Endothelial cell of umbilical vein (primary cell): ENCODE data around the gene HSDL2. TPM values are rescaled to one million over a fixed set of nuclear protein-coding genes. Genes with fewer than 3 reads are reported as not detected.

ENCODE experiments used
- BruUV-seq: library from RNA; stranded (reverse); fragments of 400-500 nt; replicated peaks from 2 replicates; lab custom pipeline; 2021; lab: Mats Ljungman, UMichigan
- CTCF ChIA-PET: fragments of 300-600, 350-600 bp; sonication (Branson Sonifier 250); formaldehyde crosslinking; loops from one replicate; lab custom pipeline; 2021; ENCODE audit warnings: antibody characterized with exemption, inconsistent platforms; lab: Charles Lee
- POLR2A ChIA-PET: fragments of 300-600, 350-600 bp; sonication (Branson Sonifier 250); formaldehyde crosslinking; loops from one replicate; lab custom pipeline; 2021; ENCODE audit warnings: antibody characterized with exemption, inconsistent platforms; lab: Charles Lee
- DNase-seq: peaks from one replicate; pipeline ENCODE4 v3.0.0-alpha.2; 2011; ENCODE audit warnings: low read depth, low spot score
- FAIRE-seq: peaks from 2 replicates; lab custom pipeline; 2011; peaks lifted over from hg19 to GRCh38; lab: Jason Lieb, UNC
- H2AFZ ChIP-seq: 2 replicates; pipeline ENCODE4 v1.6.0; 2012; ENCODE audit warnings: low read depth, low read length, control low read depth, inconsistent platforms
- H3K27ac ChIP-seq: 2 replicates; pipeline ENCODE4 v1.5.1; 2011; ENCODE audit warnings: low read depth, mild to moderate bottlenecking, control low read depth, low read length, moderate library complexity; ENCODE audit not compliant: insufficient read depth
- H3K27me3 ChIP-seq, 2 experiments: 2 replicates each; pipeline versions ENCODE4 v1.6.0 to v1.6.1; 2011; ENCODE audit warnings: low read length in 2 of 2, mixed read lengths in 1 of 2; ENCODE audit not compliant: control insufficient read depth in 2 of 2, insufficient read depth in 2 of 2
- H3K36me3 ChIP-seq, 2 experiments: 2 replicates in 1 of 2; 3 replicates in 1 of 2; pipeline ENCODE4 v1.5.1; 2011; ENCODE audit warnings: low read length in 2 of 2, mild to moderate bottlenecking in 1 of 2, moderate library complexity in 1 of 2; ENCODE audit not compliant: control insufficient read depth in 2 of 2, insufficient read depth in 2 of 2; ENCODE audit errors: extremely low read depth in 1 of 2
- H3K4me1 ChIP-seq: 3 replicates; pipeline ENCODE4 v1.5.1; 2011; ENCODE audit warnings: mild to moderate bottlenecking, low read length; ENCODE audit not compliant: control insufficient read depth, insufficient read depth; ENCODE audit errors: extremely low read depth
- H3K4me2 ChIP-seq: 2 replicates; pipeline ENCODE4 v1.6.1; 2011; ENCODE audit warnings: low read length, control low read depth, mixed read lengths; ENCODE audit not compliant: insufficient read depth
- H3K4me3 ChIP-seq, 3 experiments: fragments of 200-600 bp in 1 of 3; sonication (generic), shearing (Covaris generic) in 1 of 3; replicated peaks in 1 of 3; 2 replicates each; pipeline ENCODE4 v1.5.1; 2011 to 2016; ENCODE audit warnings: control low read depth in 3 of 3, low read length in 3 of 3, mild to moderate bottlenecking in 2 of 3, inconsistent platforms in 1 of 3, low read depth in 1 of 3, moderate library complexity in 1 of 3; ENCODE audit not compliant: insufficient read depth in 1 of 3
- H3K79me2 ChIP-seq: 2 replicates; pipeline ENCODE4 v1.6.0; 2012; ENCODE audit warnings: low read length, inconsistent platforms; ENCODE audit not compliant: control insufficient read depth, insufficient read depth
- H3K9ac ChIP-seq: replicated peaks from 2 replicates; pipeline ENCODE3; 2011; ENCODE audit warnings: low read length, control low read depth; ENCODE audit not compliant: insufficient read depth; ENCODE audit errors: extremely low read depth
- H3K9me1 ChIP-seq: replicated peaks from 3 replicates; pipeline ENCODE4 v1.6.0; 2011; ENCODE audit warnings: mild to moderate bottlenecking, low read length; ENCODE audit not compliant: control insufficient read depth, insufficient read depth; ENCODE audit errors: extremely low read depth
- H3K9me3 ChIP-seq: replicated peaks from 2 replicates; pipeline ENCODE4 v1.5.1; 2012; ENCODE audit warnings: low read length, inconsistent platforms; ENCODE audit not compliant: control insufficient read depth, insufficient read depth
- H4K20me1 ChIP-seq: replicated peaks from 2 replicates; pipeline ENCODE3; 2011; ENCODE audit warnings: mild to moderate bottlenecking, low read length; ENCODE audit not compliant: control insufficient read depth, insufficient read depth; ENCODE audit errors: extremely low read depth
- EZH2 ChIP-seq: IDR thresholded peaks from 2 replicates; pipeline ENCODE4 v1.6.1; 2012; ENCODE audit warnings: borderline replicate concordance, low read depth, mild to moderate bottlenecking, moderate library complexity, low read length, inconsistent platforms; ENCODE audit not compliant: severe bottlenecking
- FOS ChIP-seq: IDR thresholded peaks from 2 replicates; pipeline ENCODE4 v1.6.1; 2011; ENCODE audit warnings: mild to moderate bottlenecking, low read length, moderate library complexity, borderline replicate concordance; ENCODE audit not compliant: insufficient read depth
- GATA2 ChIP-seq: IDR thresholded peaks from 2 replicates; pipeline ENCODE4 v1.7.0; 2011; ENCODE audit warnings: low read depth, mild to moderate bottlenecking, moderate library complexity, mixed read lengths, low read length; ENCODE audit not compliant: insufficient read length, insufficient read depth
- JUN ChIP-seq: IDR thresholded peaks from 2 replicates; pipeline ENCODE4 v1.6.1; 2011; ENCODE audit warnings: borderline replicate concordance, low read depth; ENCODE audit not compliant: insufficient read length, insufficient read depth
- MAX ChIP-seq: IDR thresholded peaks from 2 replicates; pipeline ENCODE4 v1.6.1; 2011; ENCODE audit not compliant: insufficient read depth, insufficient read length
- MYC ChIP-seq: IDR thresholded peaks from one replicate; pipeline ENCODE4 v1.6.1; 2011; ENCODE audit warnings: mild to moderate bottlenecking, low read depth, low read length
- POLR2A ChIP-seq: IDR thresholded peaks from 2 replicates; pipeline ENCODE4 v1.6.1; 2012; ENCODE audit warnings: low read depth, mild to moderate bottlenecking, control low read depth, low read length
- POLR2AphosphoS5 ChIP-seq: IDR thresholded peaks from 2 replicates; pipeline ENCODE4 v1.6.1; 2012; ENCODE audit warnings: low read depth, mild to moderate bottlenecking, control low read depth, low read length, moderate library complexity; ENCODE audit not compliant: insufficient read depth
- dilution Hi-C: fragments of 300-500 bp; cut with MboI; formaldehyde crosslinking; loops from one replicate; pipeline ENCODE4 v1.15.0; 2019; ENCODE audit warnings: low sequenced_read_pairs; ENCODE audit not compliant: extremely low pct_ligation_motif_present
- intact Hi-C: fragments of 100-400 bp; cut with micrococcal nuclease; formaldehyde crosslinking; loops from one replicate; pipeline ENCODE4 v1.10.0; 2022
- polyA plus RNA-seq, 4 experiments: library from polyadenylated mRNA; depleted of rRNA in 3 of 4; stranded (reverse) in 3 of 4; unstranded in 1 of 4; fragments of >200 nt; gene quantifications; 2 replicates each; pipeline versions ENCODE4 v1.2.1 to v1.2.3, GENCODE V29; 2011 to 2012; ENCODE audit warnings: missing spikeins in 1 of 4
- total RNA-seq: library from RNA; stranded (reverse); gene quantifications from 2 replicates; pipeline ENCODE4 v1.2.3, GENCODE V29; 2021
- TF ChIP-seq, protein P1 (sequence below), 2 donors: IDR thresholded peaks; 1 replicate in 1 of 2; 2 replicates in 1 of 2; pipeline ENCODE4 v1.5.1; 2011; ENCODE audit warnings: low read length in 2 of 2, mild to moderate bottlenecking in 2 of 2, moderate library complexity in 2 of 2, control low read depth in 1 of 2, inconsistent platforms in 1 of 2, low read depth in 1 of 2; ENCODE audit not compliant: insufficient read depth in 1 of 2; ENCODE audit errors: extremely low read depth in 1 of 2

The HSDL2 gene
- total and polyA plus RNA-seq, 2 donors (not counting 3 experiments of a cell fraction or from before 2014, with no cell fraction given): 5.6 to 22.1 TPM

DNA sequence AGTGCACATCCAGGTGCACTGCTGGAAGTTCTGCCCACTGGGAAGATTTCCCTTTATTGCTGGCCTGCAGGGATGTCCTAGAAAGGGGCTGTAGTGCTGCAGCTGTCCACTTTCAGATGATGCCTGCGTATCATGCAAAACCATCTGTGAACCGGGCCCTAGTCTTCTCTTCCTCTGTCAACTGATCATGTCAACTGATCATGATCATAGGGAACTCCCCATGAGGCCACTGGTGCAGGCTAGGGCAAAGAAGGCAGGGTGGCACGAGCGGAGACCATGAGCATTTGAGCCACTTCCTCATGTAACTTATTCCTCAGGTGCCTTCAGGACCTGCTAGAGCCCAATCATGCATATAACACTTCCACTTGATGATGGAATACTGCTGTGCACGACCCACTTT lies 4.5 kb upstream of the HSDL2 start:
- BruUV-seq: no TSS peak
- POLR2A ChIA-PET: no interaction called here
- Histone ChIP-seq H3K27ac (no peak overlapping the region), H3K27me3 (no peaks in the 10 kb centered on the region), H3K9ac (no peak overlapping the region), H3K9me3 (no peaks in the 10 kb centered on the region), H3K4me2 (no peak overlapping the region), H3K4me3 (no peak overlapping the region), H3K4me1 (peaks cover 15% of the 10 kb centered on the region), H4K20me1 (no peaks in the 10 kb centered on the region), H3K36me3 (no peaks in the 10 kb centered on the region), H3K79me2 (no peaks in the 10 kb centered on the region), H3K9me1 (no peaks in the 10 kb centered on the region), H2AFZ (no peak overlapping the region)
- dilution Hi-C loops: no loop called here
- TF ChIP-seq, protein P1, sequence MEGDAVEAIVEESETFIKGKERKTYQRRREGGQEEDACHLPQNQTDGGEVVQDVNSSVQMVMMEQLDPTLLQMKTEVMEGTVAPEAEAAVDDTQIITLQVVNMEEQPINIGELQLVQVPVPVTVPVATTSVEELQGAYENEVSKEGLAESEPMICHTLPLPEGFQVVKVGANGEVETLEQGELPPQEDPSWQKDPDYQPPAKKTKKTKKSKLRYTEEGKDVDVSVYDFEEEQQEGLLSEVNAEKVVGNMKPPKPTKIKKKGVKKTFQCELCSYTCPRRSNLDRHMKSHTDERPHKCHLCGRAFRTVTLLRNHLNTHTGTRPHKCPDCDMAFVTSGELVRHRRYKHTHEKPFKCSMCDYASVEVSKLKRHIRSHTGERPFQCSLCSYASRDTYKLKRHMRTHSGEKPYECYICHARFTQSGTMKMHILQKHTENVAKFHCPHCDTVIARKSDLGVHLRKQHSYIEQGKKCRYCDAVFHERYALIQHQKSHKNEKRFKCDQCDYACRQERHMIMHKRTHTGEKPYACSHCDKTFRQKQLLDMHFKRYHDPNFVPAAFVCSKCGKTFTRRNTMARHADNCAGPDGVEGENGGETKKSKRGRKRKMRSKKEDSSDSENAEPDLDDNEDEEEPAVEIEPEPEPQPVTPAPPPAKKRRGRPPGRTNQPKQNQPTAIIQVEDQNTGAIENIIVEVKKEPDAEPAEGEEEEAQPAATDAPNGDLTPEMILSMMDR (IDR thresholded peaks at IDR 0.05; ENCODE audit: extremely low read depth in 1 of 2, insufficient read depth in 1 of 2, low read depth in 1 of 2, low read length in 2 of 2): no peak
- TF ChIP-seq FOS (no peak), GATA2 (no peak), MYC (no peak), POLR2A (no peak), JUN (no peak), EZH2 (no peak), MAX (no peak), POLR2AphosphoS5 (no peak)
- FAIRE-seq (no peak), DNase-seq (no peak)
- CTCF ChIA-PET: no interaction called here
- intact Hi-C loops: loop anchor here (5.0 kb wide), 1 partner anchor 112 kb away; the partner anchor contains the start of gene KIAA1958
